BJ (cell line): ENCODE measurements around the gene APLF. TPM values are rescaled to one million over a fixed set of nuclear protein-coding genes. Genes with fewer than 3 reads are reported as not detected.

ENCODE experiments used
- CTCF ChIA-PET: fragments of 350-600 bp; formaldehyde crosslinking; extraction: SDS; loops from one replicate; lab custom pipeline; 2021; ENCODE audit warnings: antibody characterized with exemption, inconsistent platforms; lab: Yijun Ruan, JAX
- POLR2A ChIA-PET: fragments of 300-600 bp; sonication (Branson Sonifier 250); formaldehyde crosslinking; extraction: SDS; loops from one replicate; lab custom pipeline; 2021; ENCODE audit warnings: antibody characterized with exemption; lab: Charles Lee
- DNase-seq: peaks from one replicate; pipeline ENCODE4 v3.0.0-alpha.2; 2011; ENCODE audit warnings: low read depth
- H3K27me3 ChIP-seq: 2 replicates; pipeline ENCODE4 v1.6.0; 2011; ENCODE audit warnings: low read length; ENCODE audit not compliant: control insufficient read depth, insufficient read depth
- H3K36me3 ChIP-seq: 2 replicates; pipeline ENCODE4 v1.5.1; 2011; ENCODE audit warnings: low read length; ENCODE audit not compliant: control insufficient read depth, insufficient read depth
- H3K4me3 ChIP-seq: 2 replicates; pipeline ENCODE4 v1.5.1; 2011; ENCODE audit warnings: low read depth, mild to moderate bottlenecking, control low read depth, low read length
- polyA plus RNA-seq: library from polyadenylated mRNA; depleted of rRNA; stranded (reverse); fragments of >200 nt; gene quantifications from 2 replicates; pipeline ENCODE4 v1.2.3, GENCODE V29; 2011
- TF ChIP-seq, protein P1 (sequence below): IDR thresholded peaks from 2 replicates; pipeline ENCODE4 v1.5.1; 2011; ENCODE audit warnings: low read depth, mild to moderate bottlenecking, control low read depth, inconsistent platforms, low read length, moderate library complexity; ENCODE audit not compliant: insufficient read depth

The APLF gene
- polyA plus RNA-seq, 1 experiment, result 1.2 TPM

- ChIA-PET POLR2A (no interaction called here), CTCF (interaction anchor here (1.0 to 1.5 kb wide), 2 partner anchors 10 to 14 kb away, joined by 3 read pairs; no protein-coding TSS in a partner anchor)
- no peaks in the 10 kb centered on the region for H3K36me3 ChIP-seq
- no peak for DNase-seq
- no peak overlapping the region for H3K4me3 ChIP-seq
- TF ChIP-seq, protein P1, sequence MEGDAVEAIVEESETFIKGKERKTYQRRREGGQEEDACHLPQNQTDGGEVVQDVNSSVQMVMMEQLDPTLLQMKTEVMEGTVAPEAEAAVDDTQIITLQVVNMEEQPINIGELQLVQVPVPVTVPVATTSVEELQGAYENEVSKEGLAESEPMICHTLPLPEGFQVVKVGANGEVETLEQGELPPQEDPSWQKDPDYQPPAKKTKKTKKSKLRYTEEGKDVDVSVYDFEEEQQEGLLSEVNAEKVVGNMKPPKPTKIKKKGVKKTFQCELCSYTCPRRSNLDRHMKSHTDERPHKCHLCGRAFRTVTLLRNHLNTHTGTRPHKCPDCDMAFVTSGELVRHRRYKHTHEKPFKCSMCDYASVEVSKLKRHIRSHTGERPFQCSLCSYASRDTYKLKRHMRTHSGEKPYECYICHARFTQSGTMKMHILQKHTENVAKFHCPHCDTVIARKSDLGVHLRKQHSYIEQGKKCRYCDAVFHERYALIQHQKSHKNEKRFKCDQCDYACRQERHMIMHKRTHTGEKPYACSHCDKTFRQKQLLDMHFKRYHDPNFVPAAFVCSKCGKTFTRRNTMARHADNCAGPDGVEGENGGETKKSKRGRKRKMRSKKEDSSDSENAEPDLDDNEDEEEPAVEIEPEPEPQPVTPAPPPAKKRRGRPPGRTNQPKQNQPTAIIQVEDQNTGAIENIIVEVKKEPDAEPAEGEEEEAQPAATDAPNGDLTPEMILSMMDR, result no peak
- H3K27me3 ChIP-seq, result peaks cover 16% of the 10 kb centered on the region
These were observed 47.0 kb upstream of the APLF start for GRCh38 chr2:68420254-68420910.

DNA sequence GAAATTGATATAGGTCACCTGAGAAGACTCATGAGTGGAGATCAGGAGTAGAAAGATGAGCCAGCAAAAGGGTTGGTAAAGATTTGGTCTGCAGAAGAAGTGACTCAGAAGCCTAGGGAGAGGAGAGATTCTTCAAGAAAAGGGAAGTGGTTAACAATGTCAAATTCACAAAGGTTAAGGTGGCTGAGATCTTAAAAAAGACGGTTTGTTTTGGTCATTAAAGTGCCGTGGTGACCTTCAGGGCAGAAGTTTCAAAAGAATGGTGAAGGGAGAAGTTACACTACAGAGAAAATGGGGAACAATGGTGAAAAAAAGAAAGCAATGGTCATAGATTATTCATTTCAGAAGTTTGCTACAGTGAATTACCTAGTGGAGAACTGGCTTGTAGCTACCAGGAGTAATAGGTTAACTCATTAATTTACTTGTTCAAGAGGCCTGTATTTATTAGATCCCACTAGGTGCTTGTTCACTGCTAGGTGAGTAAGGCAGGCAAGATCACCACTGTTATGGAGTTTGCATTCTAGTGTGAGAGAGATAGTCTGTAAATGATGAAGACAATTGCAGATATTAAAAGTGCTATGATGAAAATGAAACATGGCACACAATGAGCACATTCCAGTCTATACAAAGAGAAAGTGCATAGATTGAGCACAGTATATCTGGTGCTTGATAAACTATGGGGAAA lies 43.3 kb upstream of the APLF start:
- TF ChIP-seq, protein P1, result no peak
- no peak for DNase-seq
- ChIA-PET CTCF (interaction anchor here (1.0 kb wide), 1 partner anchor 17 kb away, joined by 3 read pairs; no protein-coding TSS in a partner anchor), POLR2A (no interaction called here)
- no peak overlapping the region for H3K4me3 ChIP-seq
- H3K27me3 ChIP-seq, result peaks cover 3% of the 10 kb centered on the region
- no peaks in the 10 kb centered on the region for H3K36me3 ChIP-seq

- ChIA-PET CTCF (interaction anchor here (1.0 kb wide), 1 partner anchor 16 kb away, joined by 3 read pairs; no protein-coding TSS in a partner anchor), POLR2A (no interaction called here)
- H3K36me3 ChIP-seq, result no peaks in the 10 kb centered on the region
- no peak overlapping the region for H3K4me3 ChIP-seq
- H3K27me3 ChIP-seq, result peaks cover 2% of the 10 kb centered on the region
- no peak for DNase-seq
- TF ChIP-seq, protein P1, result no peak
These were observed 41.9 kb upstream of the APLF start for GRCh38 chr2:68425503-68425902.

GRCh38 chr2:68426446-68426845 lies 40.9 kb upstream of the APLF start:
- Histone ChIP-seq H3K27me3 (no peaks in the 10 kb centered on the region; the same call in none of the 2 replicates), H3K36me3 (no peaks in the 10 kb centered on the region), H3K4me3 (no peak overlapping the region)
- ChIA-PET POLR2A (no interaction called here), CTCF (interaction anchor here (1.3 kb wide), 1 partner anchor 15 kb away, joined by 4 read pairs; no protein-coding TSS in a partner anchor)
- TF ChIP-seq, protein P1, result no peak
- no peak for DNase-seq
